ENCODE measurements around the gene MCRIP1. TPM values are rescaled to one million over a fixed set of nuclear protein-coding genes. Genes with fewer than 3 reads are reported as not detected.

MCRIP1 gene
- polyA plus RNA-seq, 1 donor: 65.0 TPM

DNA sequence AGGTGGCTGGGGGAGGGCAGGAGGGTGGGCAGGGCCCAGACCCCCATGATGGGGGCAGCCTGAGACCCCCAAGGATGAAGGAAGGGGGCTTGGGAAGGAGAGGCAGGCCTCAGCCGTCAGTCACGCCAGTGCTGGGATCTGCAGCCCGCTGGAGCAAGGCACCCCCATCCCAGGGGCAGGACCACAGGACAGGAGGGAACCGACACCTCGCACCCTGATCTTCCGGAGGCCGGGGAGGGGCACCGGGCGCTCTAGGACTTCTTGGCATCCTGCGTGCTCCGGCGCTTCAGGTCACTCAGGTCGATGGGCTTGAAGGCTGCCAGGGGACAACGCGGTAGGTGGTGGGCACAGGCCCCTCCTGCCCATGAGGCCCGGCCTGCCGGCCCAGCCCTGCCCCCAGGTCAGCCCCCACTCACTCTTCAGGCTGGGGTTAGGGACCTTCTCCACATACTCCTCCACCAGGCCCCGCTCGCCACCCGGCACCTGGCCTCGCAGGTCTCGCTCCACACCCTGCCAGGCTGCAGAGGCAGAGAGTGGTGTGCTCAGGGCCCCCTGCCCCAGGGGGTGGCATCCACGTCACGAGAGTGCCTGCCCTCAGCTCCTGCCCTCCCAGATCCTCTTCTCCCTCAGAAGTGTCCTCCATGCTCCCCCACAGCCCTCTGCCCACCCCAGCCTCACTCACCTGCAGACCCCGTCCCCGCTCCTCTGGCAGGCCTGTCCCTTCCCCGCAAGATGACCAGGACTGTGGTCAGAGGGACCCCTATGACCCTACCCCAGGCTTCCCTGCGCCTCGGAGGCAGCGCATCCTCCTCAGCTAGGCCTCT is 9.9 kb downstream of the MCRIP1 start:
- DNase-seq: no peak

DNA sequence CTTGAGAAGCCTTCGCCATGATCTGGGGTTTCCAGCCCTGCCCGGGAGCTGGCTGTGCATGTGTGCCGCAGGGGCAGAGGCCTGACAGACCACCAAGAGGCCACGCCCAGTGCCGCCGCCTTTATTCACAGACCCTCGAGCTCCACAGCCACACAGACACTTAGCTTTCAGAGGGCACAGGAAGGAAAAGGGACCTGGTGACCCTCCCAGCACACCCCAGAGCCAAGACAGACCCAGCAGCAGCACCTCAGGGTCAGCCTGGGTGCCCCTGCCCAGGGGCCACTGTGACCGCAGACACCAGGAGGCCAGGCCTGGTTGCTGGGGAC is 10.8 kb downstream of the MCRIP1 start:
- DNase-seq: no peak

DNA sequence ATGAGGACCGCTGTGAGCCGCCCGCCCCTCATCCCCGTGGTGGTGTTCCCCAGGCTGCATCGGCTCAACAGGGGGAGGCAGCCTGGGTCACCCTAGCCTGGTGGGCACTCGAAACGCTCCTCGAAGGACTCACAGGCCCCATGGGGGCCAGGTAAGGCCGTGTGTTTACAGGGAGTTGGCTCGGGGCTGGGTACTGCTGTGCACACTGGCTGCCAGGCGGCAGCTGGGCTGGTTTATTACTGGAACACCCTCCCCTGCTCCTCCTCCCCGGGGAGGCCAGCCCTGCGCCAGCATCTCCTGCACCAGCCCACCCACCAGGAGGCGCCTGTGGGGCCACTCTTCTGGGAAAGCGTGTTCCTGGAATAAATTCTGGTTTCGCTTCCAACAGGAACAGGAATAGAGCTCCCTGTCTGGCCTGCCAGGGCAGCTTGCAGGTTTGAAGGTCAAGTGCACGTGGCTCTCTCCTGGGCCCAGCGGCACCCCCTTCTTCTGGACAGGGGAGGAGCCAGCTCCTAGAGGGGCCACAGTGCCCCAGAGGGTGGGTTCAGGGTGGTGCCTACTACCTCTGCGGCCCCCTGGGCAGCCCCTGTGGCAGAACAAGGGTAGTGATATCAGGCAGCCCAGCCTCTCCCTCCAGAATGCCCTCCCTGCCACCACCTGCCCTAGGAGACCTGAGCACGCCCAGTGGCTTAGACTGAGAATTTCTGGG is 11.3 kb downstream of the MCRIP1 start:
- no peak for DNase-seq

DNA sequence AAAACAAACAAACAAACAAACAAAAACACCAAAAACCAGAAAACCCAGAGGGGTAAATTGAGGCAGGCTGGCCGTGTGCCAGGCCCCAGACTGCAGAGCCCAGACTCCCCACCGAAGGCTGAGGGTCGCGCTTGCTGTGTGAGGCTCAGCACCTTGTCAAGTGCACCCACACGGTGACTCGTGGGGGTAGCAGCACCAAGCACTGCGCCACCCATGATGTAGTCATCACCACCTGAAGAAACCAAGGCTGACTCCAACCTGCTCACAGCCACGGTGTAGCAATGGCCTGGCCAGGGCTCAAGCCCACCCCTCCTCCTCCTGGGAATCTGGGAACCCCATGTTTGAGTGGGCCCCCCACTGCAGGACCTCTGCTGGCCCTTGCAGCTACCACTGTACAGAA is 11.9 kb downstream of the MCRIP1 start:
- DNase-seq: no peak

DNA sequence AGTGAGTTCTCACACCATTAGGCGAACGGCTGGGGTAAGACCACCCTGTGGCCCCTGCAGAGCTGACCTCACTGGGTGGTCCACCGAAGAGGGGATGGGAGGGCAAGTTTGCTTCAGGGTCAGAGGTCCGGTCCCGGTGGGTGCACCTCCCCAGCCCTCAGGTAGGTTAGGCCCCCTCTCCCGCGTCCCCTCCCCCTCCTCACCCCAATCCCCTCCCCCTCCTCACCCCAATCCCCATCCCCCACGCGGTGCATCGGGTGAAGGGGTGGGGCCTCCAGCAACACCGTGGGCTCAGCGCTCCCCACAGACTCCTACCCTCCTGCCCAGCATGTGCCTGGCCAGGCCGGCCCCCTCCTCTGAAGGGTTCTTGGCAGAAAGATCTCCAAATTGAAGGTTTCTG is 13.4 kb downstream of the MCRIP1 start:
- no peak for DNase-seq

DNA sequence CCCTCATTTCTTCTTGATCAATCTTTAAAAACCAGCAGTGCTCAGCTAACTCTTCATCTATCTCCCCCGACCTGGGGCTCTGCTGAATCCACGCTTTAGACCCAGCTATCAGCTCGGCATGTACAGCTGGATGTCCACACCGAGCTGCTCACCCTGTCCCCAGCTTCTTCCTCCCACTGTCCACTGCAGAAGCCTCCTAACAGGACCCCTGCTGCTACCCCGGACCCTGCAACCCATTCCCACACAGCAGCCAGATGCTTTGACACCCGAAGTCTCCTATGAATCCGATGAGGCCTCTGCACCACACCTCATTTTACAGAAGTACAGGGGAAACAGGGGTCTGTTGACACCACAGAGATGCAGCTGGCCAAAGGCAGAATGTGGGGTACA is 15.3 kb downstream of the MCRIP1 start:
- DNase-seq: no peak

DNA sequence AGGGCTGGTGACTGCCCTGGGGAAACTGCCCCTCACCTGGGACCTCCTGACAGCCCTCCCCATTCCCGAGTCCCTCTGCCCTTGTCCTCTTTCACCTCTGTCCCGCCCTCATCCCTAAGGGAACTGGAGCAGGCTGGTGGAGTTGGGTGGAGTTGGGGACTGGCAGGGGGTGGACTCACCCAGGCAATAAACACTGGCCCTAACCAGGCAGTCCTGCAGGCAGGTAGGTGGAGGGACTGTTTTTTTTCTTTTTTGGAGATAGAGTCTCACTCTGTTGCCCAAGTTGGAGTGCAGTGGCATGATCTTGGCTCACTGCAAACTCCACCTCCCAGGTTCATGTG is 17.5 kb downstream of the MCRIP1 start:
- DNase-seq: no peak

DNA sequence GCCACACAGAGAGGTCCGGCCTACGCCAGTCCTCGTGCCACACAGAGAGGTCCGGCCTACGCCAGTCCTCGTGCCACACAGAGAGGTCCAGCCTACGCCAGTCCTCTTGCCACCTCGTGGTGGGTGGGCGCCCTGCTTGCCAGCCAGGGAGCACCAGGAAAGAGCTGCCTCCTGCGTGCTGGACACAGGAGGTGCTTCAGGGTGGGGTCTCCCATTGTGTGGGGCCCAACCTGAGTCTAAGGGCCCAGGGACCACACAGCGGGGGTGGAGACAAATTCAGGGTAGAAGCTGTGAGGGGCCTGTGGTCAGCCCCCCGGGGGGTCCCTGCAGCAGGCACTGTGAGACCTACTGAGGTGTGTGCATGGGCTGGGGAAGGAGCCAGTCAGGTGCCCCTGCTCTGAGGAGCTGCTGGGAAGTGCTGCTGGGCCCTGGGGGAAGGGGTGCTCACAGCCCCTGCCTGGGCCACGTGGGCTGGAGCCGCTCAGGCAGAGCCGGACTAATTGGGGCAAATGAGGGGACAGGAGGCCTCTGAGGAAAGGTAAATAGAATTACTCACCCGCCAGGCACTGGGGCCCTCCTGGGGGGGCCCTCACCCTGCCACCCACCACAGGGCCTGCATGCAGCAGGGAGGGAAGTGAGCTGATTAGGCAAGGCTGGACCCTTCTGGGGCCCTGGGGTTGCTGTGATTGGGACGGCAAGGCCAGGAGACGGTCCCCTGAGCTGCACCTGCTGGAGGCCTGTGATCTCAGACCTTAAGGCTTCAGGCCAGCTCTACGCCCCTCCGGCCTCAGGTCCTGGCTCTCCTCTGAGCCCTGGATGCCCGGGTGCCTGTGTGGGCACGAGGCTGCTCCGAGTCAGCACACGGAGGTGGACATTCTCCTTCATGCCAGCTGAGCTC is 18.1 kb downstream of the MCRIP1 start:
- peak; percentile 57 for DNase-seq

DNA sequence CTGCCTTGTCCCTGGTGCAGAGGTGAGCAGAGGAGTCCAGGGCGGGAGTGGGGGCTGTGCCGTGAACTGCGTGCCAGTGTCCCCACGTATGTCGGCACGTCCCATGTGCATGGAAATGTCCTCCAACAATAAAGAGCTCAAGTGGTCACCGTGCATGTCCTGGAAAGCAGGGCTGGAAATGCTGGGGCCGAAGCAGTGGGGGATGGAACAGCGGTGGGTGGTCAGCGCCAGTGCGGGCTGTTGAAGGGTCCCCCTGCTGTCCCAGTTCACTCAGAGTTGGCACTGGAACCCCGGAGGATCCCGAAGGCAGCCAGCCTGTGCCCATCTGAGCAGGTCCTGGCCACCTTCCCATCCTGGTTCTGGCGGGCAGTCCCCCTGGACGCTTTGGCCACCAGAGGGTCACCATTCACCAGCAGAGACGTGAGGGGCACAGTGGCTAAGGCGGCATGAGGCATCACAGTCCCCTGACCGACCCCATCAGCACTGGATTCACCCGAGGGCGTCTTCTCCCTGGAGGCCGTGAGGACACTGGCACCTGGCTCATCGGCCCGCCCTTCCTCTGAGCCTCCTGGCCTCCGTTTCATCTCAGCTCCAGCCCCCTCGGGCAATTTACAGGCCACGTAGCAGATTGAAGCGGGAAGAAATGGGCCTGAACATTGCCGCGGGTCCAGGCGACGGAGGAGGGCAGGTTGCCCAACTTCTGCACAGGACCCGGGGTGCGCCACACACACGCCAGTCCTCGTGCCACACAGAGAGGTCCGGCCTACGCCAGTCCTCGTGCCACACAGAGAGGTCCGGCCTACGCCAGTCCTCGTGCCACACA is 19.0 kb downstream of the MCRIP1 start:
- no peak for DNase-seq

DNA sequence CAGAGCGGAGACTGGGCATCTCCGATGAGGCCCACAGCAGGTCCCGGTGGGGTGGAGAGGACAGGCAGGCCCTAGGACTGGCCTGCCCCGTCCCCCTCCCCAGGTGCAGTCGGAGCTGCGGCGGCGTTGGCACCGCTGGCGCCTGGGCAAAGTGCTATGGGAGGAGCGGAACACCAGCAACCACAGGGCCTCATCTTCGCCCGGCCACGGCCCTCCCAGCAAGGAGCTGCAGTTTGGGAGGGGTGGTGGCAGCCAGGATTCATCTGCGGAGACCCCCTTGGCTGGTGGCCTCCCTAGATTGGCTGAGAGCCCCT is 19.8 kb downstream of the MCRIP1 start:
- DNase-seq: no peak

DNA sequence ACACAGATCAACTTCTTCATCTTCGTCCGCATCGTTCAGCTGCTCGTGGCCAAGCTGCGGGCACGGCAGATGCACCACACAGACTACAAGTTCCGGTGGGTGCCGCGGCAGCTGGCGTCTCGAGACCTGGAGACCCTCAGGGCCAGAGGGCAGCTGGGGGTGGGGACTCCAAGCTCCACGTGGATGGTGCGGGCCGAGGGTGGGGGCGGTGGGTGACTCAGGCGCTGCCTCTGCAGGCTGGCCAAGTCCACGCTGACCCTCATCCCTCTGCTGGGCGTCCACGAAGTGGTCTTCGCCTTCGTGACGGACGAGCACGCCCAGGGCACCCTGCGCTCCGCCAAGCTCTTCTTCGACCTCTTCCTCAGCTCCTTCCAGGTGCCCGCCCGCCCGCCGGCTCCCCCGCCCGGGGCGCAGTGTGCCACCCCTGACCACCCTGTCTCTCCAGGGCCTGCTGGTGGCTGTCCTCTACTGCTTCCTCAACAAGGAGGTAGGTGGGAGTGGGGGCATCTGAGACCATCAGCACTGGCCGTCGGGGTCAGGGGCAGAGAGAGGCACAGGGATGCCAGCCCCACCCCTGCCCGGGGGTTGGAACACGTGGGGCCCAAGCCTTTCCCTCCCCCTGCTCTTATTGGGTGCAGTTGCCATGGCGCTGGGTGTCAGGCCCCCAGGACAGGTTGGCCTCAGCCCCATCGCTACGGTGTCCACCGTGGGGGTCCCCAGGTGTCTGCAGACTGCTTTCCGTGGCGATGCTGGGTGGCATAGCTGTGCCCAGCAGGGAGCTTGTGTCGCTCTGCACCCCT is 20.3 kb downstream of the MCRIP1 start:
- DNase-seq: no peak

DNA sequence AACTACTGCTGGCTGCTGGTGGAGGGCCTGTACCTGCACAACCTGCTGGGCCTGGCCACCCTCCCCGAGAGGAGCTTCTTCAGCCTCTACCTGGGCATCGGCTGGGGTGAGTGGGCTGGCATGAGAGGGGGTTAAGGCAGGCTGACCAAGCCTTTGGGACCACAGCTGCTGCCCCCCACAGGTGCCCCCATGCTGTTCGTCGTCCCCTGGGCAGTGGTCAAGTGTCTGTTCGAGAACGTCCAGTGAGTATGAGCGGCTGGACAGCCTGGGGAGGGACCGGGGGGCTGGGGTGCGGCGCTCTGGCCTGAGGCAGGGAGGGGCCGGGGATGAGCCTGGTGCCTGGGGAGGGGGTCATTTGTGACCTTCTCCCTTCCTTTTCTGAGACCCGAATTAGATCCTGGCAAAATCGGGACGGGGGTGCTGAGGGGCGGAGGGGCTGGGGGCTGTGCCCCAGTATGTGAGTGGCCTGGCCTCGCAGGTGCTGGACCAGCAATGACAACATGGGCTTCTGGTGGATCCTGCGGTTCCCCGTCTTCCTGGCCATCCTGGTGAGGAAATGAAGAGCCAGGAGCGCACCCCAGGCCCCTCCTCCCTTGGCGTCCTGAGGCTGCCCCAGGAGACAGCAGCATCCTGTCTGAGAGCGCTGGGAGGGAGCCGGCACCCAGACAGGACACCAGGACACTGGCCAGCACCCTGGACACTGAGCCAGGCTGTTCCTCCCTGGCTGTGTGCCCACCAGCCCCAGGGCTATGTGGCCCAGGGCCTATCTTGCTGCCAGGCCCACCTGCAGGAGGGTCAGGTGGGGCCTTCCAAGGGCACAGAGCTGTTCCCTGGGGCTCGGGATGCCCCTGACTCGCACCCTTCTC is 21.2 kb downstream of the MCRIP1 start:
- no peak for DNase-seq

DNA sequence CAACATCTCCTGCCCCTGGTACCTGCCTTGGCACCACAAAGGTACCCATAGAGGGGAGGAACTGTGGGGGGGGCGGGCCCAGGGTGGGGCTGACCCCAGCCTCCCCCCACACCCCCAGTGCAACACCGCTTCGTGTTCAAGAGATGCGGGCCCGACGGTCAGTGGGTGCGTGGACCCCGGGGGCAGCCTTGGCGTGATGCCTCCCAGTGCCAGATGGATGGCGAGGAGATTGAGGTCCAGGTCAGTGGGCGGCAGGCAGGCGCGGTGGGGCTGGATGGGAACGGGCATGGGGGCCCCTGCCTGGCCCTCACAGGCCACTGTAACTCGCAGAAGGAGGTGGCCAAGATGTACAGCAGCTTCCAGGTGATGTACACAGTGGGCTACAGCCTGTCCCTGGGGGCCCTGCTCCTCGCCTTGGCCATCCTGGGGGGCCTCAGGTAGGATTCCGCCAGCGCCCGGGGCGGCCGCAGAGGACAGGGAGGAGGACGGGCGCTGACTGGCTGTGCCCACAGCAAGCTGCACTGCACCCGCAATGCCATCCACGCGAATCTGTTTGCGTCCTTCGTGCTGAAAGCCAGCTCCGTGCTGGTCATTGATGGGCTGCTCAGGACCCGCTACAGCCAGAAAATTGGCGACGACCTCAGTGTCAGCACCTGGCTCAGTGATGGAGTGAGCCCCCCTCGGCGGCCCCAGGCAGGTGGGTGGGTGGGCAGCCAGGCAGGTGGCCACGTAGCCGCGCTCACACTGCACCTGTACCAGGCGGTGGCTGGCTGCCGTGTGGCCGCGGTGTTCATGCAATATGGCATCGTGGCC is 22.0 kb downstream of the MCRIP1 start:
- no peak for DNase-seq

DNA sequence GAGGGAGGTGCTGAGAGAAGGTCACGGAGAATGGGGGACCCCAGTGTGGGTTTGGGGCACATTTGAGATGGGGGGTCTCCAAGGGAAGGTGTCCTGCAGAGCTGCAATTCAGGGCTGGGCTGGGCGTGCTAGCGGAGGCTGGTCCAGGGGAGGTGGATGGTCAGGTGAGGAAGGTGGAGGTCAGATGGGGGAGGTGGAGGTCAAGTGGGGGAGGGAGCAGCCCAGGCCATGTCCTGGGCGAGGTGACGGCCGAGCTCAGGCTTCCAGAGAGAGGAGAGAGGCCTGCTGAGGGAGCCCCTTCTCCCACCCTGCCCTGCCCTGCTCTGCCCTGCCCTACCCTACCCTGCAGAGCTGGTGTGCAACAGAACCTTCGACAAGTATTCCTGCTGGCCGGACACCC is 22.6 kb downstream of the MCRIP1 start:
- DNase-seq: no peak

DNA sequence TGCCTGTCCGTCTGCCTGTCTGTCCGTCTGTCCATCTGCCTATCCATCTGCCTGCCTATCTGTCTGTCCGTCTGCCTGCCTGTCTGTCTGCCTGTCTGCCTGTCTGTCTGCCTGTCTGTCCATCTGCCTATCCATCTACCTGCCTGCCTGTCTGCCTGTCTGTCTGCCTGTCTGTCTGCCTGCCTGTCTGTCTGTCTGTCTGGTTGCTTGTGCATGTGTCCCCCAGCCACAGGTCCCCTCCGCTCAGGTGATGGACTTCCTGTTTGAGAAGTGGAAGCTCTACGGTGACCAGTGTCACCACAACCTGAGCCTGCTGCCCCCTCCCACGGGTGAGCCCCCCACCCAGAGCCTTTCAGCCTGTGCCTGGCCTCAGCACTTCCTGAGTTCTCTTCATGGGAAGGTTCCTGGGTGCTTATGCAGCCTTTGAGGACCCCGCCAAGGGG is 23.5 kb downstream of the MCRIP1 start:
- DNase-seq: no peak

DNA sequence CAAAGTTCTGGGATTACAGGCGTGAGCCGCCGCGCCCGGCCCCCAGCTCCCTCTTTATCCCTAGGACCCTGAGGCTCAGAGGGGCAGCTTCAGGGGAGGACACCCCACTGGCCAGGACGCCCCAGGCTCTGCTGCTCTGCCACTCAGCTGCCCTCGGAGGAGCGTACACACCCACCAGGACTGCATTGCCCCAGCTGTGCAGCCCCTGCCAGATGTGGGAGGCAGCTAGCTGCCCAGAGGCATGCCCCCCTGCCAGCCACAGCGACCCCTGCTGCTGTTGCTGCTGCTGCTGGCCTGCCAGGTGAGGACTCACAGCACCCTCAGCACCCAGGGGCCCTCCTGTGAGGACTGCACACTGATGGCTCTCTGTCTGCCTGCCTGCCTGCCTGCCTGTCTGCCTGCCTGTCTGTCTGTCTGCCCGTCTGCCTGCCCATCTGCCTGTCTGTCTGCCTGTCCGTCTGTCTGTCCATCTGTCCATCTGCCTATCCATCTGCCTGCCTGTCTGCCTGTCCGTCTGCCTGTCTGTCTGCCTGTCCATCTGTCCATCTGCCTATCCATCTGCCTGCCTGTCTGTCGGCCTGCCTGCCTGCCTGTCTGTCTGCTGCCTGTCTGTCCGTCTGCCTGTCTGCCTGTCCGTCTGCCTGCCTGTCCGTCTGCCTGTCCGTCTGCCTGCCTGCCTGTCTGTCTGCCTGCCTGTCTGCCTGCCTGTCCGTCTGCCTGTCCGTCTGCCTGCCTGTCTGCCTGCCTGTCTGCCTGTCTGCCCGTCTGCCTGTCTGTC is 24.1 kb downstream of the MCRIP1 start:
- no peak for DNase-seq

DNA sequence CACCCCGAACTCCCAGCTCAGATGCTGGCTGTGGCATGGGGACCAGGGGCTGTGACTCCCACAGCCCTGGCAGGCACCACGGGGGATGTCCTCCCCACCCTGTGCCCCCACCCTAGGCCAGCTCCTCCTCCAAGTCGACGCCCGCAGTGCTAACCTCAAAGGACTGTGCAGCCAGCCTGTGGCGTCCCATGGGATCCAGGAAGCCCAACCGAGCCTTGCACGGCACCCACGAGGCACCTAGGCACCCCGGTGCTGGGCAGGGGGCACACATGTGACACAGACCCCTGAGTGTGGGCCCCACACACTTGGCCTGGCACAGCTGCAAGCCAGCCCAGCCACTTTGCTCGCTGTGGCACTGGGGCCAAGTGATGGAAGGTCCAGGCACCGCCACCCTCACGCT is 25.3 kb downstream of the MCRIP1 start:
- no peak for DNase-seq

DNA sequence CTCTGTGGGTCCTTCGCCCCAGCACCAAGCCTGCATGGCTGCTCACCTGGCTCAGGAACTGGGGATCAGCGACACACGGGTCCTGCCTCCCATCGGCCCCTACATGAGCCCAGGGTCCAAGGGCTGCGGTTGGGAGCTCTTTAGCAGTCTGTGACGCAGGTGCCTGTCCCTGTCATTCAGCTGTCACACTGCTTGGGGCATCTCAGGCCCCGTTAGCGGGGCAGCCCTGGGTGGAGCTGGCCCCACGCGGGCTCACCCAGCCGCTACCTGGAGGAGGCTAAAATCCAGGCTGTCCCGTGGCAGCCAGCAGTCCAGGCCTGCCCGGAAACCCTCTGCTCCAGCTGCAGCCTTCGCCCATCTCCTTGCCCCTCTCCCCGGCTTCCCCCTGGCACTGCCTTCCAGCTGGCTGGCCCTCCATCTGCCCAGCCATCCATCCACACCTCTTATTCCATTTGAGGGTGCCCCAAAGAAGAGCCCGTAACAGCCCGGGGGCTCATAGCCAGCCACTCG is 25.8 kb downstream of the MCRIP1 start:
- DNase-seq: no peak
